ENCODE results near the gene PLPP1.

GRCh38 chr5:55415071-55415470 lies 119.7 kb downstream of the PLPP1 start:
- no peak for TF ChIP-seq CTCF (IDR thresholded peaks at IDR 0.05; ENCODE audit: low read depth, low read length, poor library complexity, severe bottlenecking)
- no peak for TF ChIP-seq EZH2phosphoT487 (IDR thresholded peaks at IDR 0.05; ENCODE audit: borderline replicate concordance, low read length)
